WTC11 (cell line): ENCODE measurements around the gene USP7. TPM values are rescaled to one million over a fixed set of nuclear protein-coding genes. Genes with fewer than 3 reads are reported as not detected.

Experiments used
- ATAC-seq: fragments of 200-7000 bp; cut with Tn5 transposase; 2 replicates; pipeline ENCODE4 v1.10.0; 2021; ENCODE audit warnings: mild to moderate bottlenecking, moderate library complexity
- CTCF ChIA-PET: fragments of 300-600 bp; sonication (Branson Sonifier 250); formaldehyde crosslinking; loops from one replicate; lab custom pipeline; 2021; ENCODE audit warnings: antibody characterized with exemption; lab: Charles Lee
- POLR2A ChIA-PET: fragments of 350-600 bp; sonication (Branson Sonifier 250); formaldehyde crosslinking; loops from one replicate; lab custom pipeline; 2021; ENCODE audit warnings: antibody characterized with exemption; lab: Charles Lee
- DNase-seq: peaks from one replicate; pipeline ENCODE4 v3.0.0; 2021; ENCODE audit warnings: low spot score
- H3K27ac Mint-ChIP-seq: 2 replicates; pipeline ENCODE4 v1.8.0; 2021; ENCODE audit warnings: mixed read lengths
- H3K27me3 Mint-ChIP-seq: 2 replicates; pipeline ENCODE4 v1.8.0; 2021; ENCODE audit warnings: low read depth, mild to moderate bottlenecking, moderate library complexity, mixed read lengths
- H3K36me3 Mint-ChIP-seq: 2 replicates; pipeline ENCODE4 v1.8.0; 2021; ENCODE audit warnings: mixed read lengths
- H3K4me1 Mint-ChIP-seq: 2 replicates; pipeline ENCODE4 v1.8.0; 2022; ENCODE audit warnings: mixed read lengths
- H3K4me3 Mint-ChIP-seq: 2 replicates; pipeline ENCODE4 v1.8.0; 2021; ENCODE audit warnings: mild to moderate bottlenecking, moderate library complexity, mixed read lengths
- H3K9me3 Mint-ChIP-seq: 2 replicates; pipeline ENCODE4 v1.8.0; 2021; ENCODE audit warnings: mixed read lengths
- AR ChIP-seq: fragments of 250-450 bp; sonication (Bioruptor Pico); IDR thresholded peaks from 2 replicates; pipeline ENCODE4 v1.9.0; 2021; ENCODE audit warnings: mild to moderate bottlenecking
- ATF3 ChIP-seq: sonication (generic); formaldehyde crosslinking; conservative IDR thresholded peaks from 2 replicates; pipeline ENCODE4 v1.8.1; 2022; ENCODE audit warnings: mild to moderate bottlenecking, missing genetic modification reagents
- CDX4 ChIP-seq: fragments of 250-450 bp; sonication (Bioruptor Pico); IDR thresholded peaks from 2 replicates; pipeline ENCODE4 v1.9.0; 2021; ENCODE audit warnings: moderate library complexity, mild to moderate bottlenecking, inconsistent platforms, borderline replicate concordance
- ERG ChIP-seq: fragments of 250-450 bp; sonication (Bioruptor Pico); IDR thresholded peaks from 2 replicates; pipeline ENCODE4 v1.8.0; 2021; ENCODE audit warnings: mild to moderate bottlenecking
- FOXK1 ChIP-seq: sonication (generic); formaldehyde crosslinking; IDR thresholded peaks from 2 replicates; pipeline ENCODE4 v1.8.0; 2022; ENCODE audit warnings: mild to moderate bottlenecking, moderate library complexity, missing genetic modification reagents
- FOXP1 ChIP-seq: sonication (generic); formaldehyde crosslinking; IDR thresholded peaks from 2 replicates; pipeline ENCODE4 v1.8.0; 2022; ENCODE audit warnings: missing genetic modification reagents, mild to moderate bottlenecking, moderate library complexity, borderline replicate concordance
- GRHL2 ChIP-seq: fragments of 250-450 bp; sonication (Bioruptor Pico); IDR thresholded peaks from 2 replicates; pipeline ENCODE4 v1.8.0; 2022; ENCODE audit warnings: mild to moderate bottlenecking, moderate library complexity; ENCODE audit not compliant: insufficient replicate concordance, severe bottlenecking
- HMGXB4 ChIP-seq: sonication (generic); formaldehyde crosslinking; IDR thresholded peaks from 2 replicates; pipeline ENCODE4 v1.8.1; 2023; ENCODE audit warnings: mild to moderate bottlenecking, moderate library complexity, missing genetic modification reagents
- JUN ChIP-seq: sonication (generic); formaldehyde crosslinking; IDR thresholded peaks from 2 replicates; pipeline ENCODE4 v1.8.0; 2023; ENCODE audit warnings: mild to moderate bottlenecking, missing genetic modification reagents
- PRRX2 ChIP-seq: fragments of 250-450 bp; sonication (Bioruptor Pico); IDR thresholded peaks from 2 replicates; pipeline ENCODE4 v1.8.0; 2021; ENCODE audit warnings: mild to moderate bottlenecking
- SMAD3 ChIP-seq: sonication (generic); formaldehyde crosslinking; IDR thresholded peaks from 2 replicates; pipeline ENCODE4 v1.8.0; 2022; ENCODE audit warnings: missing genetic modification reagents, mild to moderate bottlenecking, borderline replicate concordance
- SOX15 ChIP-seq: fragments of 250-450 bp; sonication (Bioruptor Pico); IDR thresholded peaks from 2 replicates; pipeline ENCODE4 v1.9.0; 2021; ENCODE audit warnings: mild to moderate bottlenecking
- USF1 ChIP-seq: sonication (generic); formaldehyde crosslinking; IDR thresholded peaks from 2 replicates; pipeline ENCODE4 v1.8.0; 2022; ENCODE audit warnings: mild to moderate bottlenecking, missing genetic modification reagents
- ZBTB43 ChIP-seq: sonication (generic); formaldehyde crosslinking; IDR thresholded peaks from 2 replicates; pipeline ENCODE4 v1.8.1; 2023; ENCODE audit warnings: mild to moderate bottlenecking, missing genetic modification reagents
- ZNF416 ChIP-seq: fragments of 250-450 bp; sonication (Bioruptor Pico); IDR thresholded peaks from 2 replicates; pipeline ENCODE4 v1.9.0; 2021; ENCODE audit warnings: mild to moderate bottlenecking, inconsistent platforms
- ZNF512 ChIP-seq: sonication (generic); formaldehyde crosslinking; IDR thresholded peaks from 2 replicates; pipeline ENCODE4 v1.8.1; 2022; ENCODE audit warnings: missing genetic modification reagents, borderline replicate concordance
- ZNF532 ChIP-seq: fragments of 250-450 bp; sonication (Bioruptor Pico); IDR thresholded peaks from 2 replicates; pipeline ENCODE4 v1.9.0; 2021; ENCODE audit warnings: mild to moderate bottlenecking, borderline replicate concordance
- total RNA-seq: library from RNA; stranded (reverse); gene quantifications from 3 replicates; pipeline ENCODE4 v1.2.3, GENCODE V29; 2021

Gene USP7
- total RNA-seq, 1 experiment from 2014 or later = 211 TPM

- TF ChIP-seq ERG (CRISPR knock-in tag) (no peak), FOXP1 (no peak), SOX15 (CRISPR knock-in tag) (no peak), ZNF416 (no peak), HMGXB4 (CRISPR knock-in tag) (no peak), JUN (no peak), GRHL2 (no peak), ATF3 (CRISPR knock-in tag) (no peak), FOXK1 (CRISPR knock-in tag) (no peak; the same call in 1 of the 2 replicates), ZBTB43 (no peak), AR (CRISPR knock-in tag) (no peak)
Observed at GRCh38 chr16:8866118-8866883, 97.4 kb downstream of the USP7 start (continued).

GRCh38 chr16:8865145-8865882, 98.4 kb downstream of the USP7 start:
- peak overlapping the region; percentile 89 for H3K4me3 Mint-ChIP-seq
- peak overlapping the region; percentile 96 for H3K27ac Mint-ChIP-seq
- TF ChIP-seq USF1 (CRISPR knock-in tag) = no peak
- TF ChIP-seq CDX4 (CRISPR knock-in tag) = no peak
- no peak for TF ChIP-seq SMAD3 (CRISPR knock-in tag)
- TF ChIP-seq ZNF532 = no peak
- TF ChIP-seq PRRX2 (CRISPR knock-in tag) = no peak
- no peak for TF ChIP-seq ZNF512
- TF ChIP-seq ATF3 (CRISPR knock-in tag) = no peak
- DNase-seq (no peak), ATAC-seq (no peak)
- no peaks in the 10 kb centered on the region; the same call in none of the 2 replicates for H3K36me3 Mint-ChIP-seq
- peaks cover 59% of the 10 kb centered on the region for H3K4me1 Mint-ChIP-seq
- H3K9me3 Mint-ChIP-seq = no peaks in the 10 kb centered on the region
- CTCF ChIA-PET = interaction anchor here (0.9 to 2.8 kb wide), 10 partner anchors 9 to 210 kb away, joined by 3 to 16 read pairs (median 6); no protein-coding TSS in a partner anchor
- no peaks in the 10 kb centered on the region for H3K27me3 Mint-ChIP-seq
- POLR2A ChIA-PET = interaction anchor here (1.1 kb wide), 1 partner anchor 226 kb away, joined by 4 read pairs; the partner anchor contains the start of gene HAPSTR1
